Airway epithelial cell (primary cell): ENCODE results near the gene PWP2. TPM values are rescaled to one million over a fixed set of nuclear protein-coding genes. Genes with fewer than 3 reads are reported as not detected.

Source experiments
- total RNA-seq: library from RNA; depleted of rRNA; stranded (reverse); fragments of >200 nt; gene quantifications from 2 replicates; pipeline ENCODE4 v1.2.3, GENCODE V29; 2015

Gene PWP2
- 7.3 and 12.8 TPM in 2 replicates for total RNA-seq

DNA sequence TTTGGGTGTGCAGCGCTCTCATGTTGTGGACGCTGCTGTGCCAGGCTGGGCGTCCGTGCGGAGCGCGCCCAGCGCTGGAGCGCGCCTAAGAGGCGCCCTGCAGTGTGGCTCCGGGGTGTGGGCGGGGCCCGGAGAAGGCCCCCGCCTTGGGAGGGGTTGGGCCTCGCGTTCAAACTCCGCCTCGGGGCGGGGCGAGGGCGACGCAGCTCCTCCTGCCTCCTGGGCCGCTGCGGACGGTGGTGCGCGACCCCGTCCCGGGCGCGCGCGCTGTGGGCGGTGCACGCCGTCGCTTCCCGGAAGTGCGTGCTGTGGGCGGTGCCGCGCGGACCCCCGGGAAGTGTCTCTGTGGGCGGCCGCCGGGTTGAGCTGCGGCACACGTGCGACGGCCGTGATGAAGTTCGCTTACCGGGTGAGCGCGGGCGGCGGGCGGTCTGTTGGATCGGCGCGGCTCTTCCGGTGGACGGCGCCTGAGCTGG lies at the start of gene PWP2:
Gene PWP2, plus strand, starts transcription at position 374 of the 476 bp plus-strand sequence. Its CDS starts 18 bp downstream, at position 392.

Other genes with a start within 250 kb of the PWP2 start
- 30.1 and 44.2 TPM in 2 replicates for gene AGPAT3, start 242.2 kb upstream of the PWP2 start, total RNA-seq
- 14.1 and 15.6 TPM in 2 replicates for gene TRAPPC10, start 95.1 kb upstream of the PWP2 start, total RNA-seq
- 6.7 and 7.1 TPM in 2 replicates for gene GATD3, start 26.3 kb downstream of the PWP2 start, total RNA-seq
- 0.98 and 1.3 TPM in 2 replicates for gene ICOSLG, start 133.5 kb downstream of the PWP2 start, total RNA-seq
- gene DNMT3L, start 154.5 kb downstream of the PWP2 start, total RNA-seq = not detected in 2 replicates
- gene AIRE, start 178.5 kb downstream of the PWP2 start, total RNA-seq = not detected in 2 replicates
- gene PFKL, start 192.7 kb downstream of the PWP2 start, total RNA-seq = 128 and 129 TPM in 2 replicates
- gene CFAP410, start 232.0 kb downstream of the PWP2 start, total RNA-seq = 8.0 and 12.0 TPM in 2 replicates
- not detected in 2 replicates for gene TRPM2, start 246.2 kb downstream of the PWP2 start, total RNA-seq